HepG2 (cell line): Measurements from ENCODE around the gene PIR. TPM values are rescaled to one million over a fixed set of nuclear protein-coding genes. Genes with fewer than 3 reads are reported as not detected.

Experiments used
- ATAC-seq: fragments of 200-7000 bp; cut with Tn5 transposase; 3 replicates; pipeline ENCODE4 v1.9.1; 2020; ENCODE audit warnings: mild to moderate bottlenecking, moderate library complexity
- BruUV-seq: library from RNA; stranded (reverse); fragments of 400-500 nt; replicated peaks from 2 replicates; lab custom pipeline; 2021; lab: Mats Ljungman, UMichigan
- CTCF ChIA-PET: fragments of 300-600 bp; formaldehyde crosslinking; extraction: SDS; loops from one replicate; lab custom pipeline; 2021; ENCODE audit warnings: low total read pairs, inconsistent platforms, low intra/inter-chr PET ratio; lab: Yijun Ruan, JAX
- POLR2A ChIA-PET: fragments of 350-600 bp; sonication (Branson Sonifier 250); formaldehyde crosslinking; loops from one replicate; lab custom pipeline; 2020; ENCODE audit warnings: antibody characterized with exemption, inconsistent platforms; lab: Yijun Ruan, JAX
- DNase-seq: peaks from one replicate; pipeline ENCODE4 v3.0.0-alpha.2; 2015; ENCODE audit warnings: low spot score
- FAIRE-seq: peaks from 3 replicates; lab custom pipeline; 2011; peaks lifted over from hg19 to GRCh38; lab: Jason Lieb, UNC
- H2AFZ ChIP-seq: one replicate; pipeline ENCODE4 v1.6.1; 2011; ENCODE audit warnings: low read length, inconsistent platforms
- H3K27ac ChIP-seq: fragments of 300-600 bp; 3 replicates; pipeline ENCODE4 v1.8.0; 2011; ENCODE audit warnings: mixed run types, mild to moderate bottlenecking, mixed read lengths, low read length, inconsistent platforms; ENCODE audit not compliant: insufficient read depth; ENCODE audit errors: extremely low read length
- H3K27me3 ChIP-seq, 2 experiments: fragments of 200-600 bp in 1 of 2; 2 replicates in 1 of 2; 3 replicates in 1 of 2; pipeline versions ENCODE4 v1.6.0 to v1.8.0; 2011; ENCODE audit warnings: low read length in 2 of 2, mild to moderate bottlenecking in 2 of 2, moderate library complexity in 2 of 2, inconsistent platforms in 1 of 2; ENCODE audit not compliant: insufficient read depth in 2 of 2, control insufficient read depth in 1 of 2
- H3K36me3 ChIP-seq, 2 experiments: fragments of 200-600 bp in 1 of 2; replicated peaks in 1 of 2; 2 replicates in 1 of 2; 3 replicates in 1 of 2; pipeline versions ENCODE4 v1.5.1 to v1.8.0; 2011; ENCODE audit warnings: low read length in 2 of 2, inconsistent platforms in 1 of 2; ENCODE audit not compliant: insufficient read depth in 2 of 2, control insufficient read depth in 1 of 2
- H3K4me1 ChIP-seq: 2 replicates; pipeline ENCODE4 v1.5.1; 2012; ENCODE audit warnings: low read length, inconsistent platforms; ENCODE audit not compliant: insufficient read depth
- H3K4me2 ChIP-seq: 2 replicates; pipeline ENCODE4 v1.6.0; 2011; ENCODE audit warnings: low read depth, low read length, inconsistent platforms
- H3K4me3 ChIP-seq, 3 experiments: fragments of 200-600 bp in 1 of 3; sonication (generic), shearing (Covaris generic) in 1 of 3; replicated peaks in 1 of 3; 2 replicates each; pipeline ENCODE4 v1.5.1; 2011 to 2016; ENCODE audit warnings: low read length in 3 of 3, inconsistent platforms in 2 of 3, low read depth in 2 of 3, mild to moderate bottlenecking in 2 of 3, control low read depth in 1 of 3, mixed read lengths in 1 of 3; ENCODE audit not compliant: insufficient read depth in 1 of 3
- H3K79me2 ChIP-seq: one replicate; pipeline ENCODE4 v1.6.1; 2011; ENCODE audit warnings: low read length, inconsistent platforms; ENCODE audit not compliant: insufficient read depth
- H3K9ac ChIP-seq: 2 replicates; pipeline ENCODE4 v1.6.0; 2011; ENCODE audit warnings: mild to moderate bottlenecking, low read depth, low read length, inconsistent platforms; ENCODE audit not compliant: insufficient read depth
- H3K9me3 ChIP-seq: 2 replicates; pipeline ENCODE4 v1.5.1; 2012; ENCODE audit warnings: mild to moderate bottlenecking, low read length
- H4K20me1 ChIP-seq: 2 replicates; pipeline ENCODE4 v1.6.0; 2011; ENCODE audit warnings: inconsistent platforms, mild to moderate bottlenecking, low read length, moderate library complexity; ENCODE audit not compliant: insufficient read depth
- FOXK1 ChIP-seq: sonication (generic); formaldehyde crosslinking; IDR thresholded peaks from 2 replicates; pipeline ENCODE4 v1.4.0; 2020; ENCODE audit warnings: low read depth, missing genetic modification reagents, borderline replicate concordance
- HNRNPLL ChIP-seq: fragments of 200-400 bp; formaldehyde crosslinking; IDR thresholded peaks from 2 replicates; pipeline ENCODE4 v1.6.1; 2017; ENCODE audit warnings: mild to moderate bottlenecking, low read depth, low read length; ENCODE audit not compliant: poor library complexity, severe bottlenecking
- KLF11 ChIP-seq: IDR thresholded peaks from 2 replicates; pipeline ENCODE4 v1.6.1; 2016; ENCODE audit warnings: missing compliant biosample characterization
- MTF1 ChIP-seq: sonication (generic); formaldehyde crosslinking; IDR thresholded peaks from 2 replicates; pipeline ENCODE4 v1.5.0; 2020; ENCODE audit warnings: missing genetic modification reagents
- MTF2 ChIP-seq: sonication (generic); formaldehyde crosslinking; IDR thresholded peaks from 2 replicates; pipeline ENCODE4 v1.5.0; 2020; ENCODE audit warnings: missing genetic modification reagents, borderline replicate concordance
- MYC ChIP-seq: sonication (generic); formaldehyde crosslinking; IDR thresholded peaks from 2 replicates; pipeline ENCODE4 v1.9.0; 2021; ENCODE audit warnings: missing genetic modification reagents, borderline replicate concordance
- RARA ChIP-seq: IDR thresholded peaks from 2 replicates; pipeline ENCODE4 v1.6.1; 2016; ENCODE audit warnings: missing genetic modification reagents, missing compliant biosample characterization
- RBFOX2 ChIP-seq: fragments of 200-400 bp; formaldehyde crosslinking; IDR thresholded peaks from 2 replicates; pipeline ENCODE4 v1.6.1; 2017; ENCODE audit warnings: low read depth, mild to moderate bottlenecking, low read length
- RCOR2 ChIP-seq: IDR thresholded peaks from 2 replicates; pipeline ENCODE4 v1.6.1; 2016; ENCODE audit warnings: missing biosample characterization, missing genetic modification reagents
- RFXAP ChIP-seq: sonication (generic); formaldehyde crosslinking; IDR thresholded peaks from 2 replicates; pipeline ENCODE4 v1.4.0; 2020; ENCODE audit warnings: missing genetic modification reagents, borderline replicate concordance
- RNF2 ChIP-seq: fragments of 450-650 bp; conservative IDR thresholded peaks from 2 replicates; pipeline ENCODE4 v1.6.1; 2016; ENCODE audit warnings: low read depth
- SRF ChIP-seq: IDR thresholded peaks from 2 replicates; pipeline ENCODE4 v1.6.1; 2011; ENCODE audit warnings: mild to moderate bottlenecking, low read depth, low read length, moderate library complexity
- ZBTB20 ChIP-seq: sonication (generic); formaldehyde crosslinking; IDR thresholded peaks from 2 replicates; pipeline ENCODE4 v1.8.1; 2023; ENCODE audit warnings: missing genetic modification reagents, low read depth, mild to moderate bottlenecking, borderline replicate concordance
- ZNF326 ChIP-seq: sonication (generic); formaldehyde crosslinking; IDR thresholded peaks from 2 replicates; pipeline ENCODE4 v1.4.0; 2020; ENCODE audit warnings: missing genetic modification reagents, borderline replicate concordance
- ZNF558 ChIP-seq: sonication (generic); formaldehyde crosslinking; IDR thresholded peaks from 2 replicates; pipeline ENCODE4 v1.9.0; 2022; ENCODE audit warnings: mild to moderate bottlenecking, missing genetic modification reagents, borderline replicate concordance
- ZNF597 ChIP-seq: sonication (generic); formaldehyde crosslinking; IDR thresholded peaks from 2 replicates; pipeline ENCODE4 v1.5.0; 2020; ENCODE audit warnings: missing genetic modification reagents
- ZNF713 ChIP-seq: sonication (generic); formaldehyde crosslinking; IDR thresholded peaks from 2 replicates; pipeline ENCODE4 v1.4.0; 2020; ENCODE audit warnings: mild to moderate bottlenecking, missing genetic modification reagents
- ZSCAN31 ChIP-seq: sonication (generic); formaldehyde crosslinking; IDR thresholded peaks from 2 replicates; pipeline ENCODE4 v1.5.0; 2020; ENCODE audit warnings: low read depth, mild to moderate bottlenecking, missing genetic modification reagents
- WGBS: methylation state at CpG from one replicate; pipeline ENCODE4 v1.1.6; 2017; ENCODE audit warnings: low lambda C conversion rate; 5-methylcytosine and 5-hydroxymethylcytosine counted together
- in situ Hi-C: cut with HindIII; loops from 2 replicates; pipeline ENCODE4 v1.10.0; 2017; ENCODE audit warnings: low pct_unique_long_range_greater_than_20kb; ENCODE audit not compliant: extremely low pct_ligation_motif_present
- intact Hi-C: fragments of 100-400 bp; cut with micrococcal nuclease; formaldehyde crosslinking; loops from one replicate; pipeline ENCODE4 v1.10.0; 2022; ENCODE audit not compliant: unreplicated experiment
- polyA plus RNA-seq, 8 experiments: library from polyadenylated mRNA; depleted of rRNA in 3 of 8; stranded (reverse) in 7 of 8; unstranded in 1 of 8; fragments of >200 nt; fragmentation: Illumina TruSeq in 4 of 8; extraction: Trizol in 4 of 8; gene quantifications; 2 replicates each; pipeline versions ENCODE4 v1.2.1 to v1.2.3, GENCODE V29; 2011 to 2016; ENCODE audit warnings: low read depth in 4 of 8, missing spikeins in 1 of 8, mixed read lengths in 1 of 8; ENCODE audit not compliant: insufficient read depth in 1 of 8
- total RNA-seq, 5 experiments: library from RNA; depleted of rRNA; stranded (reverse); fragments of >200 nt; fragmentation: Illumina TruSeq; extraction: Trizol; gene quantifications; 2 replicates each; pipeline ENCODE4 v1.2.3, GENCODE V29; 2016; ENCODE audit warnings: low read depth in 1 of 5
- TF ChIP-seq, protein P1 (sequence below): sonication (generic); formaldehyde crosslinking; IDR thresholded peaks from 2 replicates; pipeline ENCODE4 v1.4.0; 2020; ENCODE audit warnings: missing genetic modification reagents

The PIR gene
- total and polyA plus RNA-seq, 2 of the 13 experiments (the other 11 are each of a cell fraction or from before 2014, with no cell fraction given): 12.2 to 38.0 TPM

DNA sequence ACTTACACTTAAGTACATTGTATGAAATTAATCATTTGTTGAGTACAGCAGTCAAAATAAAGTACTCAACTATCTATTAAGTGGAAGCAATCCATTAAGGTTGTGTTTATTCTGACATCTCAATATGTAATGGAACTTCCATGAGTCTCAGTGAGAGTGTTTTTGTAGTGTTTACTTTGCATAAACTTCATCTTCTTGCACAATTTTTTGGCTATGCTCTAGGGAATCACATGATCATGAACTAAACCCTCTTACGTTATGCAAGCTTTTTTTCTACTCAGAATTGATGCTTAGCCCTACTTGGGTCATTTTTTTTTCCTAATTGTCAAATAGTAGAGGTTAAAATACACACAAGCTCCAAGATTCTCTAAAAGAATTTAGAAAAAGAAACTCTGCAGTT, 136.7 kb downstream of the PIR start (continued):
- no peak for TF ChIP-seq ZNF713
- no peak for TF ChIP-seq ZBTB20 (CRISPR knock-in tag)
- TF ChIP-seq SRF: no peak
- TF ChIP-seq RARA (CRISPR knock-in tag): no peak
- TF ChIP-seq MTF1 (CRISPR knock-in tag): no peak
- no peak for TF ChIP-seq ZNF326 (CRISPR knock-in tag)
- no peak for TF ChIP-seq RCOR2 (CRISPR knock-in tag)
- TF ChIP-seq HNRNPLL: no peak

- Histone ChIP-seq H3K4me3 (no peak overlapping the region), H3K79me2 (no peaks in the 10 kb centered on the region), H3K27ac (no peak overlapping the region), H3K4me1 (no peaks in the 10 kb centered on the region), H3K27me3 (no peaks in the 10 kb centered on the region), H3K9me3 (no peaks in the 10 kb centered on the region), H4K20me1 (no peaks in the 10 kb centered on the region), H3K36me3 (no peaks in the 10 kb centered on the region), H3K9ac (no peak overlapping the region), H3K4me2 (no peak overlapping the region), H2AFZ (no peak overlapping the region)
- in situ Hi-C loops: no loop called here
- intact Hi-C loops: no loop called here
- 75% methylated on average over 7 of the region's 8 CpGs for WGBS
- DNase-seq (no peak), FAIRE-seq (no peak), ATAC-seq (no peak)
- ChIA-PET CTCF (no interaction called here), POLR2A (no interaction called here)
- TF ChIP-seq RBFOX2 (no peak), KLF11 (CRISPR knock-in tag) (no peak), MTF2 (CRISPR knock-in tag) (no peak), RFXAP (CRISPR knock-in tag) (no peak), ZNF558 (CRISPR knock-in tag) (no peak), RNF2 (no peak), FOXK1 (no peak), ZNF597 (CRISPR knock-in tag) (no peak), ZSCAN31 (CRISPR knock-in tag) (no peak), MYC (CRISPR knock-in tag) (no peak)
- TF ChIP-seq, protein P1, sequence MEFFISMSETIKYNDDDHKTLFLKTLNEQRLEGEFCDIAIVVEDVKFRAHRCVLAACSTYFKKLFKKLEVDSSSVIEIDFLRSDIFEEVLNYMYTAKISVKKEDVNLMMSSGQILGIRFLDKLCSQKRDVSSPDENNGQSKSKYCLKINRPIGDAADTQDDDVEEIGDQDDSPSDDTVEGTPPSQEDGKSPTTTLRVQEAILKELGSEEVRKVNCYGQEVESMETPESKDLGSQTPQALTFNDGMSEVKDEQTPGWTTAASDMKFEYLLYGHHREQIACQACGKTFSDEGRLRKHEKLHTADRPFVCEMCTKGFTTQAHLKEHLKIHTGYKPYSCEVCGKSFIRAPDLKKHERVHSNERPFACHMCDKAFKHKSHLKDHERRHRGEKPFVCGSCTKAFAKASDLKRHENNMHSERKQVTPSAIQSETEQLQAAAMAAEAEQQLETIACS: no peak
- no TSS peak for BruUV-seq
Observed at GRCh38 chrX:15350329-15350996, 142.7 kb downstream of the PIR start.
